ENCODE results near the gene APBA3.

APBA3 gene

DNA sequence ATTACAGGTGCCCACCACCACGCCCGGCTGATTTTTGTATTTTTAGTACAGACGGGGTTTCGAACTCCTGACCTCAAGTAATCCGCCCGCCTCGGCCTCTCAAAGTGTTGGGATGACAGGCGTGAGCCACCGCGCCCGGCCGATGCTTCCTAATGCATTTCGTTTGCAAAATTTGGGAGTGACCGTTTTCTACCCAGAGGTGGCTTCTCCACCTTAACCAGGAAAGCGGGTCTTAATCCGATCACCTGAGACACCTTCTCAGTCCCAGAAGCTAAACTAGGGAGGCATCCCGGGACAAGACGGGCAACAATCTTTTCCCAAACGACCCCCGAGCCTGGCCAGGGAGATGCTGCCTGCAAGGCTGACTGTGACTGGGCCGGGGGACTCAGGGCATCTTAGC lies 39.5 kb upstream of the APBA3 start:
- H3K4me3 ChIP-seq (ENCODE audit: control insufficient read depth, low read depth, low read length), result no peak overlapping the region
- TF ChIP-seq CTCF (conservative IDR thresholded peaks at IDR 0.05; ENCODE audit: control insufficient read depth, insufficient read depth, low read depth, low read length), result no peak
- no peak for DNase-seq (ENCODE audit: low read depth)

DNA sequence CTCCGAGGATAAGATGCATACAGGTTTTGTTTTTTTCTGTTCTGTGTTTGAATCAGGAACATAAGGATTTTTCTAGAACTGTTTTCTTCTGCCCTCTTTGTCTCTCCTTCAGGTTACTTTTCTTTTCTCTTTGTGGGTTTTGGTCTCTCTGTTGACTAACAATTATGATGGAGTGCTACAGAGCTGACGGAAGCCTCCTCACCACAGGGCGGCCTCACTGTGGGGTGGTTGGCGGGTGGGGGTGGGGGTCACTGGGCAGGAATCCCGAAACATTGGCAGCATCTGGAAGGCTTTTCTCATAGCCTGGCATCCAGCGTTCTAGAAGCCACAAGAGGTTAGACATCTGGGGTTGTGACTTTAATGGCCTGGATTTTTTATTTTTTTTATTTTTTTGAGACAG lies 36.6 kb upstream of the APBA3 start:
- no peak for TF ChIP-seq CTCF (conservative IDR thresholded peaks at IDR 0.05; ENCODE audit: control insufficient read depth, insufficient read depth, low read depth, low read length)
- DNase-seq (ENCODE audit: low read depth), result no peak
- H3K4me3 ChIP-seq (ENCODE audit: control insufficient read depth, low read depth, low read length), result no peak overlapping the region

GRCh38 chr19:3796358-3796757 lies 34.9 kb upstream of the APBA3 start:
- TF ChIP-seq CTCF (conservative IDR thresholded peaks at IDR 0.05; ENCODE audit: control insufficient read depth, insufficient read depth, low read depth, low read length), result no peak
- DNase-seq (ENCODE audit: low read depth), result no peak
- no peak overlapping the region for H3K4me3 ChIP-seq (ENCODE audit: control insufficient read depth, low read depth, low read length)

DNA sequence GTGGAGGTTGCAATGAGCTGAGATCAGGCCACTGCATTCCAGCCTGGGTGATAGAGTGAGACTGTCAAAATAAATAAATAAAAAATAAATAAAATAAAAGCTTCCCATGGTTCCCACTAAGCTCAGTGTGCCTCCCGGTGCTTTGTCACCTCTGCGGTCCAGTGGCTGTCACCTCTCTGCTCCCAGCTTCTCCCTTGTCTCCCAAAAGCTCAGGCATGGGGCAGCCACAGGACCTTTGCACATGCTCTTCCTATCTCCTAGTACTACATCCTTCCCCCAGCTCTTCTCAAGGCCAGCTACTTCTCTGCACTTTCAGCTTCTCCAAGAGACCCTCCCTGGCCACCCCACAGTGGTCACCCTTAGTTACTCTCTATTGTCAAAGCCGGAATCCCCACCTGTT lies 32.3 kb upstream of the APBA3 start:
- no peak overlapping the region for H3K4me3 ChIP-seq (ENCODE audit: control insufficient read depth, low read depth, low read length)
- no peak for TF ChIP-seq CTCF (conservative IDR thresholded peaks at IDR 0.05; ENCODE audit: control insufficient read depth, insufficient read depth, low read depth, low read length)
- no peak for DNase-seq (ENCODE audit: low read depth)

DNA sequence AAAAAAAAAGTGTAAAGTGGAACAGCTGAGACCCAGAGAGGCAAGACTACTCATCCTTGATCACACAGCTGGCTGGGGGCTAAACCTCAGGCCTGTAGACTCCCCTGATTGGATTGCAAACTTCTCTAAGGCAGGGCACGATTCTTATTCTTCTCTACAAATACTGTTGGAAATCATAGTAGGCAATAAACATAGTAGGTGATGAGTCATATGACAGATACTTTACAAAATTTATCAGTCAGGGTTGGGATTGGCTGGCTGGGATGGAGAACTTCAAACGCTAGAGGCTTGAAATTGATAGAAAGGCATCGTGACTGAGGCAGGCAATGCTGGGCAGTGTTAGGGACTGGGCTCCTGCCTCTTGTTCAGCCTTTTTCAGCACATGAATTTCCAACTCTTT lies 30.6 kb upstream of the APBA3 start:
- DNase-seq (ENCODE audit: low read depth), result no peak
- no peak for TF ChIP-seq CTCF (conservative IDR thresholded peaks at IDR 0.05; ENCODE audit: control insufficient read depth, insufficient read depth, low read depth, low read length)

GRCh38 chr19:3790941-3791340 lies 29.4 kb upstream of the APBA3 start:
- no peak overlapping the region for H3K4me3 ChIP-seq (ENCODE audit: control insufficient read depth, low read depth, low read length)
- no peak for TF ChIP-seq CTCF (conservative IDR thresholded peaks at IDR 0.05; ENCODE audit: control insufficient read depth, insufficient read depth, low read depth, low read length)
- no peak for DNase-seq (ENCODE audit: low read depth)

More for the DNA sequence above, 30.6 kb upstream of the APBA3 start:
- no peak overlapping the region for H3K4me3 ChIP-seq (ENCODE audit: control insufficient read depth, low read depth, low read length)

DNA sequence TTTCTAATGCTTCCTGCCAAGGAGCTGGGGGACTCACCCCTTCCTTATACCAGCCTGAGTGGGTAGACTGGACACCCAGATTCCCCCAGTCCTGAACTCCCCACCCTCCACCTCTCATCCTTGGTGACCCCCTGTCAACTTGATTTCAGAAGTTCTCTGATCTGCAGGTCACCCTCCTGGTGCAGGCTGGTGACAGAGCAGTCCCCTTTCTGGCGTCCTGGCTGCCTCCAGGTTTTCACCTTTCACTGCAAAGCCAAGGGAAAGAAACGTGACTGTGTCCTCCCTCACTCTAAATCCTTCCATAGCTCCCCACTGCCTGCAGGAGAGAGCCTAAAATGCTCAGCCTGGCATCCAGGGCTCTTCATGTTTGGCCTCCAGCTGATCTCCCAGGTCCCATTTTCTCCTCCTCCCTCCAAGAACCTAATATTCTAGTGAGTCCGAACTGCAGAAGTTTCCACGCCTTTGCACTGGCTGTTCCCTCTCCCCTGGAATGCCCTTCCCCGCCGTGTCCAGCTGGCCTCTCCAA lies 28.8 kb upstream of the APBA3 start:
- TF ChIP-seq CTCF (conservative IDR thresholded peaks at IDR 0.05; ENCODE audit: control insufficient read depth, insufficient read depth, low read depth, low read length), result no peak
- H3K4me3 ChIP-seq (ENCODE audit: control insufficient read depth, low read depth, low read length), result no peak overlapping the region
- no peak for DNase-seq (ENCODE audit: low read depth)
